GM21825 (cell line): ENCODE measurements around the gene PRKRIP1.
"Not testable (repeated sequence)": the region's sequence is repeated elsewhere in the genome, so short reads cannot be mapped to it uniquely, and the experiment has no call there.

Source experiments
- ATAC-seq: cut with Tn5 transposase; IDR thresholded peaks from one replicate; pipeline ENCODE4 v1.9.1; 2021; ENCODE audit warnings: mild to moderate bottlenecking, moderate library complexity; ENCODE audit not compliant: unreplicated experiment

PRKRIP1 gene

GRCh38 chr7:102455596-102455995 lies 59.4 kb downstream of the PRKRIP1 start:
- ATAC-seq: no peak

DNA sequence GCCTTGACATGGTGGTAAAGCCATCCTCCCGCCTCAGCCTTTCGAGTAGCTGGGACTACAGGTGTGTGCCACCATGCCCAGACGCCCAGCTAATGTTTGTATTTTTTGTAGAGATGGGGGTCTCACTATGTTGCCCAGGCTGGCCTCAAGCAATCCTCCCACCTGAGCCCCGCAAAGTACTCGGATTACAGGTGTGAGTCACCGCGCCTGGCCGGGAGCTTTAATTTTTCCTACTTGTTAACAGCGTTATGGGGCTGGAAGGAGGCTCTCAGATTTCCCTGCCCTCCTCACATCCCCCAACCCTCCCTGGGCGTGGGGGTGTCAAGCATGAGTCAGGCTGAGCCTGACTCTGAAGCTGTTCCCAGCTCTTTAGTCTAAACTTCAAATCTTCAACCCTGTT lies 60.2 kb downstream of the PRKRIP1 start:
- no peak for ATAC-seq

GRCh38 chr7:102457352-102457924 lies 61.3 kb downstream of the PRKRIP1 start:
- no peak for ATAC-seq

DNA sequence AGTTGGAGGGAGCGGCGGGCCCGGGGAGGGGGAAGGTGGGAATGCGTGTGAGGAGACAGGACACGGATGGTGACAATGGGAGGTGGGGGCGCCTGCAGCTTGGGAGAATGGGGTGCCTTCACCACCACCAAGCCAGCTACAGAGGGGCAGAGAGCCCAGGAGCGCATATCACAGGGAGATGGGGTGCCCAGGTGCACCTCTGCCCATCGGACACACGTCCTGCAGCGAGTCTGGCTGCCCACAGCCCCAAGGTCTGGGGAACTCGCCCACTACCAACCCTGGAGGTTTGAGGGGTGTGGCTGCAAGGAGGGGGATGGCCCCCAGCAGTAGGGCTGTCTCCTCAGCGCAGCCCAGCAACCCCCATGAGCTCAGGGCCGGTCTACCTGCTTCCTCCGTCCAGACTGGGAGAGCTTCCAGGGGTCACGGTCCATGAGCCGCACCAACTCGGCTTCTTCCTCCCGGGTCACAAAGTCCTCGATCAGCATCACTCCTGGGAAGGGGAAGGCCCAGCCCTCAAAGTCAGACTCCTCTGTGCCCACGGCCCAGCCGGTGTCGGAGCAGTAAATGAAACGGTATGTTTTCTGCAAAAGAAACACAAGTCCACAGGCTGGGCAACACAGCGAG lies 63.2 kb downstream of the PRKRIP1 start:
- no peak for ATAC-seq

DNA sequence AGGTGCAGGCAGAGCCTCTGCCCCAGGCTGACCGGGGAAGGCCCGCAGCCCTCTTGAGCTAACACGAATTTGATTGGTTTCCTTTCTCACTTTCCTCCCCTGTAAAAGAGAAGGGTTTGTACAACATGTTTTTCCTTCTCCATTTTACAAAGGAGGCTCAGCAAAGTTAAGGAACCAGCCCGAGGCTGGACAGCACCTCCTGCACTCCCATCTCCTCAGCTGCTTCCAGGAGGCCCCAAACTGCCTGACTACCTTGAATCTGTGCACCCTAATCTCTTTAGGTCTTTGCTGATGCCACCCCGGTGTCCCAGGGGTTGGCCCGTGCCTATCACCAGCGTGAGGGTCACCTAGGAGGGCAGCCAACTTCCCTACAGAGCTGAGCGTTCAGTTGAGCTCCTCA lies 64.3 kb downstream of the PRKRIP1 start:
- no peak for ATAC-seq

DNA sequence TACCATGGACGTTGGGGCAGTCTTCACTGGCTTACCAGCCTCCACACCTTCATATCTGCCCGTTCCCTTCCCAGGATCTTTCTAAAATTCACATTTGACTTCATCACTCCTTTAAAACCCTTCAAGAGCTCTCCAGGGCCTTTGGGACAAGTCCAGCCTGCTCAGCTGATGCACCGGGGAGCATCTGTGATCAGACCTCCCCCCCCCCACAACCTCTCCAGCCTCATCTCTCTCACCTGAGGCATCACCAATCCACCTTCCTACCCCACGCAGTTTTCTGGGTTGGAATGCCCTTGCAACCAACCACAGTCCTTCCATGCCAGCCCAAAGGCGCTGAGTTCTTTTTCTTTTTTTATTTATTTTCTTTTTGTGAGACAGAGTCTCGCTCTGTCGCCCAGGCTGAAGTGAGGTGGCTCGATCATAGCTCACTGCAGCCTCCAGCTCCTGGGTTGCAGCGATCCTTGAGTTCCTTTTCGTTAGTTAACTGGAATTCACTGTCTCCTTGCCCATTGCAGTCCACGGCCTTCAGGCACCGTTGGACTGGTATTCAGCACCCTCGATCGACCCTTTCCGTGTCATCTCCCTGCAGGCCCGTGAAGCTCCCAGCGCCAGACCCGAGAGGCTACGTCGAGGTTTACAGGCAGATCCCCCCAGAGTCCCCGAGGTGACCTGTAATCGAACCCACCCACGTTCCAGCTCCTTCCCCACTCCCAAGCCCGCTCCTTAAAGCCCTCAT lies 67.8 kb downstream of the PRKRIP1 start:
- ATAC-seq: no peak

- peak; percentile 91 for ATAC-seq
Measured at GRCh38 chr7:102464577-102465280, 68.6 kb downstream of the PRKRIP1 start, which contains the start of the genes ALKBH4 and LRWD1. ALKBH4 (minus strand) TSS chr7:102464863; CDS start chr7:102464836, 27 bp downstream. LRWD1 (plus strand) TSS chr7:102464984; CDS start chr7:102465081, 97 bp downstream.

DNA sequence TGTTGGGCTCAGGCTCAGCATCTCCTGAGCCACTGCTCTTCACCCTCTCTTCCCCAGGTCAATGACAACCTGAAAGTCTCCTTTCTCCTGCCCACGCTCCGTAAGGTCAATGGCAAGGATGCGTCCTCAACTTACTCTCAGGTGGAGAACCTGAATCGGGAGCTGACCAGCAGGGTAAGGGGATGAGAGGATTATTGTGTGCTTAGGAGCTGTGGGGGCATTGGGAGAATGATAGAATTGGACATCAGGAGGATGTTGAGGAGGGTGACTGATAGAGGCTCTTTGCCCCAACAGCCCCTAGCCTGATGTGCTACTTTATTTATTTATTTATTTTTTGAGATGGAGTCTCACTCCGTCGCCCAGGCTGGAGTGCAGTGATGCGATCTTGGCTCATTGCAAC lies 69.9 kb downstream of the PRKRIP1 start:
- ATAC-seq: no peak

GRCh38 chr7:102467581-102468477 lies 71.7 kb downstream of the PRKRIP1 start:
- no peak for ATAC-seq

GRCh38 chr7:102468478-102469350 lies 72.6 kb downstream of the PRKRIP1 start:
- no peak for ATAC-seq

GRCh38 chr7:102469351-102469971 lies 73.3 kb downstream of the PRKRIP1 start:
- no peak for ATAC-seq

GRCh38 chr7:102469972-102470825 lies 74.0 kb downstream of the PRKRIP1 start:
- ATAC-seq: no peak

- ATAC-seq: no peak
Measured at GRCh38 chr7:102471791-102472125, 75.6 kb downstream of the PRKRIP1 start.

GRCh38 chr7:102472126-102473041 lies 76.2 kb downstream of the PRKRIP1 start:
- no peak for ATAC-seq

DNA sequence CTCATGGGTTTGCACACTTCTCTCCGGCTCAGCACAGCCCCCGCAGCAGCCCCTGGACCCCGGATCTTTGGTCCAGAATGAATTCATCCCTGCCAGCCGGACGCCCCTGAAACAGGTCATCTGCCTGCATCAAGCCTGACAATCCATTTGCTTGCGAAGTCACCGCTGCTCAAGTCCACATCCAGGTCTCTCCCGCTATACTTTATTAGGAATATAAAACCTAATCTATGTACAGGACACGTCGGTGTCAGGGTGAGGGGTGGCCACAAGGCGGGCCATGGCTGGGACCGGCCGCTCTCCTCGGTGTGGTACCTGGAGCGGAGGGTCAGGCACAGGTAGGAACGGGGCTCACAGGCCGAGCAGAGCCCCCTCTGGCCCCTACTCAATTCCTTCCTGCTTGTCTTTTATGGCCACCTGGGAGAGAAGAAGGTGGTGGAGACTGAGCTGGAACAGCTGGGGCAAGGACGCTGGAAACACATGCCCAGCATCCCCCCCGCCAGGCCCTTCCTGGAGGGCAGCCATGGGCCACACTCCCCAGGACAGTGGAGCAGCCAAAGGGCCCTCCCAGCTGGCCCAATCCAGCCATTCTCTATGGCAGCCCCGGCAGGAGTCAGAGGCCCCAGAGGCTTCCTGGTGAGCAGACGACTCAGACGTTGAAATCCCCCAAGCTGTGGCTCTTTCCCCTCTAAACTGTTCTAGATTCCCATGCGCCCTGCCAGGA lies 77.3 kb downstream of the PRKRIP1 start:
- ATAC-seq: no peak

GRCh38 chr7:102474116-102474515 lies 78.0 kb downstream of the PRKRIP1 start:
- ATAC-seq: not testable (repeated sequence)
